Nephron progenitor cell (in vitro differentiated cells): ENCODE measurements around the gene STH.
A peak's percentile ranks its signal among the peaks of the same experiment; 100 is the strongest.

Source experiments
- DNase-seq: peaks from one replicate; pipeline ENCODE4 v3.0.0; 2021
- H3K27ac Mint-ChIP-seq: 2 replicates; pipeline ENCODE4 v1.8.0; 2021; ENCODE audit warnings: mild to moderate bottlenecking, moderate library complexity, mixed read lengths
- H3K27me3 Mint-ChIP-seq: 2 replicates; pipeline ENCODE4 v1.8.0; 2021; ENCODE audit warnings: mild to moderate bottlenecking, low read depth, mixed read lengths; ENCODE audit not compliant: poor library complexity
- H3K36me3 Mint-ChIP-seq: 2 replicates; pipeline ENCODE4 v1.8.0; 2021; ENCODE audit warnings: low read depth, mixed read lengths
- H3K4me1 Mint-ChIP-seq: 2 replicates; pipeline ENCODE4 v1.8.0; 2021; ENCODE audit warnings: mixed read lengths
- H3K4me3 Mint-ChIP-seq: 2 replicates; pipeline ENCODE4 v1.8.0; 2021; ENCODE audit warnings: mild to moderate bottlenecking, moderate library complexity, mixed read lengths
- H3K9me3 Mint-ChIP-seq: 2 replicates; pipeline ENCODE4 v1.8.0; 2021; ENCODE audit warnings: mild to moderate bottlenecking, moderate library complexity, mixed read lengths
- TF ChIP-seq, protein P1 (sequence below): fragments of 200-600 bp; sonication (generic); IDR thresholded peaks from 2 replicates; pipeline ENCODE4 v1.5.0; 2021; ENCODE audit warnings: antibody characterized with exemption

Gene STH

DNA sequence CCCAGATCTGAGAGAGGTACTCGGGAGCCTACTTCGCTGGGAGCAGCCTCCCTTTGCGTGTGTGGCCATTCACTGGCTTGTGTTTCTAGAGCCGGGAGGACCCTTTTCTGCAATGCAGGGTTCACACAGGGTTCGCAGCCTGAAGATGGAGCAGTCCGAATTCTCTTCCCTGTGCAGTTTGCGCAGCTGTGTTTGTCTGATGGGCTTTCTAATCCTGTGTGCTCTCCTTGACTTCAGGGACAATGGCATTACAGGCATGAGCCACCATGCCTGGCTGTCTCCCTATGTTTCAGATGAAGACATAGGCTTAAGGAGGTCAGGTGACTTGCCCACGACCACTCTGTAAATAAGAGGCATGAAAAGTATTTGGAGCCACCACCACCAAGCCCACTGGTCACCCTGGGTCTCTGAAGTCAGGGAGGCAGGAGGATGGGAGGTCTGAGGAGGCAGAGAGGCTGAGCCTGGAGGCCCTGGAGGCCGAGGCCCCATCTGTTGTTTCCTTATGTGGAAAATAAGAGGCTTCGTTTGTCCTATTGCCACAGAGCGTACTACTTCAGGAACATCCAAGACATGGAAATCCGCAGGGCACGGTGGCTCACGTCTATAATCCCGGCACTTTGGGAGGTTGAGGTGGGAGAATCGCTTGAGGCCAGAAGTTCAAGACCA lies 5.0 kb upstream of the STH start:
- H3K4me1 Mint-ChIP-seq = peaks cover 19% of the 10 kb centered on the region
- TF ChIP-seq, protein P1, sequence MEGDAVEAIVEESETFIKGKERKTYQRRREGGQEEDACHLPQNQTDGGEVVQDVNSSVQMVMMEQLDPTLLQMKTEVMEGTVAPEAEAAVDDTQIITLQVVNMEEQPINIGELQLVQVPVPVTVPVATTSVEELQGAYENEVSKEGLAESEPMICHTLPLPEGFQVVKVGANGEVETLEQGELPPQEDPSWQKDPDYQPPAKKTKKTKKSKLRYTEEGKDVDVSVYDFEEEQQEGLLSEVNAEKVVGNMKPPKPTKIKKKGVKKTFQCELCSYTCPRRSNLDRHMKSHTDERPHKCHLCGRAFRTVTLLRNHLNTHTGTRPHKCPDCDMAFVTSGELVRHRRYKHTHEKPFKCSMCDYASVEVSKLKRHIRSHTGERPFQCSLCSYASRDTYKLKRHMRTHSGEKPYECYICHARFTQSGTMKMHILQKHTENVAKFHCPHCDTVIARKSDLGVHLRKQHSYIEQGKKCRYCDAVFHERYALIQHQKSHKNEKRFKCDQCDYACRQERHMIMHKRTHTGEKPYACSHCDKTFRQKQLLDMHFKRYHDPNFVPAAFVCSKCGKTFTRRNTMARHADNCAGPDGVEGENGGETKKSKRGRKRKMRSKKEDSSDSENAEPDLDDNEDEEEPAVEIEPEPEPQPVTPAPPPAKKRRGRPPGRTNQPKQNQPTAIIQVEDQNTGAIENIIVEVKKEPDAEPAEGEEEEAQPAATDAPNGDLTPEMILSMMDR = no peak
- no peaks in the 10 kb centered on the region for H3K36me3 Mint-ChIP-seq
- H3K27me3 Mint-ChIP-seq = no peaks in the 10 kb centered on the region
- H3K9me3 Mint-ChIP-seq = peaks cover 7% of the 10 kb centered on the region
- H3K4me3 Mint-ChIP-seq = no peak overlapping the region
- peak overlapping the region; percentile 54 for H3K27ac Mint-ChIP-seq
- no peak for DNase-seq

DNA sequence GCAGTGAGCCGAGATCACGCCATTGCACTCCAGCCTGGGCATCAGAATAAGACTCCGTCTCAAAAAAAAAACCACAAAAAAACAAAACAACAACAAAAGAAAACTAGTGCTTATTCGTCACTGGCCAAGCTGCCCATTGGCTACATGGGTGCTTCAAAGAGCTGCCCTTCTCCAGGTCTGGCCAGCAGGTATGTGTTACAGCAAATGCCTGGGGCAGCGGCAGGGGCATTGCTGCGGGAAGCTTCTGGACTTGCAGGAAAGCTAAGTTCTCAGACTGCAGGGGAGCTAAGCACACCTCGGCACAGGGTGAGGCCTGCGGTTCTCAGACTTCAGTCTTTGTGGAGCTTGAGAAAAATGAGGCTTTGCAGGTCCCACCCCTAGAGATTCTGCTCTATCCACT lies 4.1 kb upstream of the STH start:
- peaks cover 1% of the 10 kb centered on the region for H3K9me3 Mint-ChIP-seq

DNA sequence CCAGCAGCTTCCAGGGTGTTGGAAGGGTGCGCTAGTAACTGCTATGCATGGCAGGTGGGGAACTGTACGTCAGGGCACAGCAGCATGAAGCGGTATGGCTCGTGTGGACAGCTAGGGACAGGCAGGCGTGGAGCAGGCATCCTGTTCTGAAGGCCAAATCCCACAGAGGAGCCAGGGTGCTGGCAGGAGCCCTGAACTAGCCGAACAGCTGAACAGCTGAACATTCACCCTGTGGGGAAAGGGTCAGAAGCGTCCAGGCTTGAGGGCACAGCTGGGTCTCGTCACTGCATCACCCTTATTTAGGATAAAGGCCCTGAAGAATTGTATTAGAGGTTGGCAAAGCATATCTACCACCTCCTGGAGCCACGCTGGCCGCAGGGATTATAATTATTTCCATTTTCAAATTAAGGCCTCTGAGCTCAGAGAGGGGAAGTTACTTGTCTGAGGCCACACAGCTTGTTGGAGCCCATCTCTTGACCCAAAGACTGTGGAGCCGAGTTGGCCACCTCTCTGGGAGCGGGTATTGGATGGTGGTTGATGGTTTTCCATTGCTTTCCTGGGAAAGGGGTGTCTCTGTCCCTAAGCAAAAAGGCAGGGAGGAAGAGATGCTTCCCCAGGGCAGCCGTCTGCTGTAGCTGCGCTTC lies 3.3 kb upstream of the STH start:
- peak overlapping the region; percentile 6 for H3K27ac Mint-ChIP-seq
- H3K36me3 Mint-ChIP-seq = no peaks in the 10 kb centered on the region
- H3K27me3 Mint-ChIP-seq = peaks cover 2% of the 10 kb centered on the region

More for the DNA sequence above, 4.1 kb upstream of the STH start:
- Mint-ChIP-seq H3K4me1 (peaks cover 27% of the 10 kb centered on the region), H3K27me3 (peaks cover 2% of the 10 kb centered on the region), H3K36me3 (no peaks in the 10 kb centered on the region), H3K4me3 (no peak overlapping the region), H3K27ac (peak overlapping the region; percentile 6)
- DNase-seq = no peak
- TF ChIP-seq, protein P1 = no peak

DNA sequence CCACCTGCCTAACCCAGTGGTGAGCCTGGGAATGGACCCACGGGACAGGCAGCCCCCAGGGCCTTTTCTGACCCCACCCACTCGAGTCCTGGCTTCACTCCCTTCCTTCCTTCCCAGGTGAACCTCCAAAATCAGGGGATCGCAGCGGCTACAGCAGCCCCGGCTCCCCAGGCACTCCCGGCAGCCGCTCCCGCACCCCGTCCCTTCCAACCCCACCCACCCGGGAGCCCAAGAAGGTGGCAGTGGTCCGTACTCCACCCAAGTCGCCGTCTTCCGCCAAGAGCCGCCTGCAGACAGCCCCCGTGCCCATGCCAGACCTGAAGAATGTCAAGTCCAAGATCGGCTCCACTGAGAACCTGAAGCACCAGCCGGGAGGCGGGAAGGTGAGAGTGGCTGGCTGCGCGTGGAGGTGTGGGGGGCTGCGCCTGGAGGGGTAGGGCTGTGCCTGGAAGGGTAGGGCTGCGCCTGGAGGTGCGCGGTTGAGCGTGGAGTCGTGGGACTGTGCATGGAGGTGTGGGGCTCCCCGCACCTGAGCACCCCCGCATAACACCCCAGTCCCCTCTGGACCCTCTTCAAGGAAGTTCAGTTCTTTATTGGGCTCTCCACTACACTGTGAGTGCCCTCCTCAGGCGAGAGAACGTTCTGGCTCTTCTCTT lies 2.6 kb upstream of the STH start:
- Mint-ChIP-seq H3K27me3 (peaks cover 2% of the 10 kb centered on the region), H3K9me3 (no peaks in the 10 kb centered on the region), H3K4me1 (peaks cover 24% of the 10 kb centered on the region), H3K4me3 (no peak overlapping the region), H3K27ac (no peak overlapping the region), H3K36me3 (no peaks in the 10 kb centered on the region)
- TF ChIP-seq, protein P1 = no peak
- DNase-seq = no peak

More for the DNA sequence above, 3.3 kb upstream of the STH start:
- H3K4me3 Mint-ChIP-seq = no peak overlapping the region
- TF ChIP-seq, protein P1 = no peak
- no peaks in the 10 kb centered on the region for H3K9me3 Mint-ChIP-seq
- no peak for DNase-seq
- peaks cover 27% of the 10 kb centered on the region for H3K4me1 Mint-ChIP-seq

DNA sequence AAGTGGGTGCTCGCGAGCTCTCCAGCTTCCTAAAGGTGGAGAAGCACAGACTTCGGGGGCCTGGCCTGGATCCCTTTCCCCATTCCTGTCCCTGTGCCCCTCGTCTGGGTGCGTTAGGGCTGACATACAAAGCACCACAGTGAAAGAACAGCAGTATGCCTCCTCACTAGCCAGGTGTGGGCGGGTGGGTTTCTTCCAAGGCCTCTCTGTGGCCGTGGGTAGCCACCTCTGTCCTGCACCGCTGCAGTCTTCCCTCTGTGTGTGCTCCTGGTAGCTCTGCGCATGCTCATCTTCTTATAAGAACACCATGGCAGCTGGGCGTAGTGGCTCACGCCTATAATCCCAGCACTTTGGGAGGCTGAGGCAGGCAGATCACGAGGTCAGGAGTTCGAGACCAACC lies 1.9 kb upstream of the STH start:
- Mint-ChIP-seq H3K27me3 (peaks cover 2% of the 10 kb centered on the region), H3K36me3 (no peaks in the 10 kb centered on the region), H3K4me3 (no peak overlapping the region), H3K4me1 (peaks cover 32% of the 10 kb centered on the region), H3K9me3 (no peaks in the 10 kb centered on the region), H3K27ac (no peak overlapping the region)
- TF ChIP-seq, protein P1 = no peak
- DNase-seq = no peak
